IMR-90 (cell line): Measurements from ENCODE around the gene FBXL14. TPM values are rescaled to one million over a fixed set of nuclear protein-coding genes. Genes with fewer than 3 reads are reported as not detected.

Experiments
- ATAC-seq: fragments of 200-7000 bp; cut with Tn5 transposase; 2 replicates; pipeline ENCODE4 v1.9.1; 2020; ENCODE audit warnings: low read depth, mild to moderate bottlenecking, moderate library complexity
- BruUV-seq: library from RNA; stranded (reverse); fragments of 400-500 nt; replicated peaks from 2 replicates; lab custom pipeline; 2021; lab: Mats Ljungman, UMichigan
- CTCF ChIA-PET: fragments of 300-600 bp; formaldehyde crosslinking; extraction: SDS; loops from one replicate; lab custom pipeline; 2021; ENCODE audit warnings: antibody characterized with exemption; lab: Yijun Ruan, JAX
- POLR2A ChIA-PET: fragments of 300-600 bp; sonication (Branson Sonifier 250); formaldehyde crosslinking; loops from one replicate; lab custom pipeline; 2022; ENCODE audit warnings: antibody characterized with exemption; ENCODE audit not compliant: unreplicated experiment; lab: Charles Lee
- DNase-seq: peaks from one replicate; pipeline ENCODE4 v3.0.0; 2013
- H2AFZ ChIP-seq: replicated peaks from 2 replicates; pipeline ENCODE3; 2013; ENCODE audit warnings: low read length, mild to moderate bottlenecking; ENCODE audit not compliant: poor library complexity
- H2AK5ac ChIP-seq: 2 replicates; pipeline ENCODE4 v1.6.1; 2013; ENCODE audit warnings: low read depth, low read length, inconsistent platforms
- H2AK9ac ChIP-seq: replicated peaks from 2 replicates; pipeline ENCODE3; 2013; ENCODE audit warnings: mild to moderate bottlenecking, low read depth, low read length, moderate library complexity; ENCODE audit not compliant: poor library complexity
- H2BK120ac ChIP-seq: 2 replicates; pipeline ENCODE4 v1.6.1; 2013; ENCODE audit warnings: low read depth, low read length, inconsistent platforms
- H2BK15ac ChIP-seq: 3 replicates; pipeline ENCODE4 v1.6.1; 2013; ENCODE audit warnings: low read depth, low read length, inconsistent platforms
- H2BK20ac ChIP-seq: 2 replicates; pipeline ENCODE4 v1.6.1; 2013; ENCODE audit warnings: low read depth, mild to moderate bottlenecking, inconsistent platforms, low read length, moderate library complexity
- H2BK5ac ChIP-seq: 2 replicates; pipeline ENCODE4 v1.6.1; 2013; ENCODE audit warnings: mild to moderate bottlenecking, low read depth, low read length, inconsistent platforms; ENCODE audit not compliant: poor library complexity, severe bottlenecking
- H3K14ac ChIP-seq: replicated peaks from 2 replicates; pipeline ENCODE4 v1.6.1; 2013; ENCODE audit warnings: low read depth, low read length, inconsistent platforms
- H3K18ac ChIP-seq: 2 replicates; pipeline ENCODE4 v1.6.1; 2013; ENCODE audit warnings: low read depth, low read length, control low read depth
- H3K23ac ChIP-seq: 2 replicates; pipeline ENCODE4 v1.6.1; 2013; ENCODE audit warnings: low read depth, low read length, inconsistent platforms
- H3K27ac ChIP-seq: 2 replicates; pipeline ENCODE4 v1.5.1; 2013; ENCODE audit warnings: mild to moderate bottlenecking, control low read depth, low read length; ENCODE audit not compliant: insufficient read depth
- H3K27me3 ChIP-seq: 2 replicates; pipeline ENCODE4 v1.6.1; 2013; ENCODE audit warnings: low read length; ENCODE audit not compliant: control insufficient read depth, insufficient read depth
- H3K36me3 ChIP-seq: 2 replicates; pipeline ENCODE4 v1.6.1; 2013; ENCODE audit warnings: low read length, mixed read lengths; ENCODE audit not compliant: control insufficient read depth, insufficient read depth
- H3K4ac ChIP-seq: 2 replicates; pipeline ENCODE4 v1.6.1; 2013; ENCODE audit warnings: low read depth, low read length, inconsistent platforms
- H3K4me1 ChIP-seq: 2 replicates; pipeline ENCODE4 v1.6.1; 2013; ENCODE audit warnings: low read length, mixed read lengths; ENCODE audit not compliant: control insufficient read depth, insufficient read depth
- H3K4me2 ChIP-seq: 2 replicates; pipeline ENCODE4 v1.6.1; 2013; ENCODE audit warnings: low read depth, mild to moderate bottlenecking, control low read depth, low read length, moderate library complexity
- H3K4me3 ChIP-seq: 2 replicates; pipeline ENCODE4 v1.5.1; 2013; ENCODE audit warnings: low read depth, mild to moderate bottlenecking, control low read depth, low read length, moderate library complexity; ENCODE audit not compliant: insufficient read depth
- H3K56ac ChIP-seq: 2 replicates; pipeline ENCODE4 v1.6.1; 2013; ENCODE audit warnings: low read length, inconsistent platforms; ENCODE audit not compliant: insufficient read depth; ENCODE audit errors: extremely low read depth
- H3K79me1 ChIP-seq, 2 experiments: 2 replicates each; pipeline ENCODE4 v1.6.1; 2013; ENCODE audit warnings: low read length in 2 of 2, inconsistent platforms in 1 of 2, low read depth in 1 of 2
- H3K9ac ChIP-seq: 2 replicates; pipeline ENCODE4 v1.6.1; 2013; ENCODE audit warnings: low read depth, low read length, control low read depth
- H3K9me1 ChIP-seq: 2 replicates; pipeline ENCODE4 v1.6.1; 2013; ENCODE audit warnings: low read length, inconsistent platforms; ENCODE audit not compliant: insufficient read depth
- H3K9me3 ChIP-seq: 2 replicates; pipeline ENCODE4 v1.6.1; 2013; ENCODE audit warnings: low read length; ENCODE audit not compliant: control insufficient read depth, insufficient read depth
- H4K20me1 ChIP-seq: 2 replicates; pipeline ENCODE4 v1.6.1; 2013; ENCODE audit warnings: low read length, inconsistent platforms; ENCODE audit not compliant: insufficient read depth
- H4K5ac ChIP-seq: 2 replicates; pipeline ENCODE4 v1.6.1; 2013; ENCODE audit warnings: mild to moderate bottlenecking, low read depth, low read length, control low read depth
- H4K8ac ChIP-seq, 2 experiments: 2 replicates each; pipeline ENCODE4 v1.6.1; 2013; ENCODE audit warnings: low read depth in 2 of 2, low read length in 2 of 2, control low read depth in 1 of 2, inconsistent platforms in 1 of 2
- H4K91ac ChIP-seq: 2 replicates; pipeline ENCODE4 v1.6.1; 2013; ENCODE audit warnings: low read depth, low read length, inconsistent platforms; ENCODE audit not compliant: insufficient read depth
- CHD1 ChIP-seq: IDR thresholded peaks from 2 replicates; pipeline ENCODE4 v1.6.1; 2012; ENCODE audit warnings: low read depth, low read length, improper control_type of control experiment
- FOS ChIP-seq: fragments of 150-350 bp; IDR thresholded peaks from 2 replicates; pipeline ENCODE4 v1.6.1; 2016; ENCODE audit warnings: low read depth, low read length
- MAFK ChIP-seq: IDR thresholded peaks from 2 replicates; pipeline ENCODE4 v1.6.1; 2012; ENCODE audit warnings: low read depth, low read length, improper control_type of control experiment
- MAZ ChIP-seq: IDR thresholded peaks from 2 replicates; pipeline ENCODE4 v1.6.1; 2012; ENCODE audit warnings: low read depth, mild to moderate bottlenecking, low read length, improper control_type of control experiment, moderate library complexity, borderline replicate concordance
- NFE2L2 ChIP-seq: fragments of 150-350 bp; IDR thresholded peaks from 2 replicates; pipeline ENCODE4 v1.6.1; 2016; ENCODE audit warnings: low read depth, mild to moderate bottlenecking, low read length
- POLR2A ChIP-seq: IDR thresholded peaks from 2 replicates; pipeline ENCODE4 v1.6.1; 2012; ENCODE audit warnings: mild to moderate bottlenecking, low read depth, low read length
- RAD21 ChIP-seq: IDR thresholded peaks from 2 replicates; pipeline ENCODE4 v1.6.1; 2012; ENCODE audit warnings: low read length, improper control_type of control experiment
- SMC3 ChIP-seq: fragments of 150-350 bp; IDR thresholded peaks from 2 replicates; pipeline ENCODE4 v1.6.1; 2016; ENCODE audit warnings: low read depth, mild to moderate bottlenecking, antibody characterized with exemption, low read length, moderate library complexity
- WGBS, 2 experiments: methylation state at CpG; one replicate each; pipeline versions ENCODE4 v1.1.5 to v1.1.7; 2013; ENCODE audit warnings: missing lambda C conversion rate in 2 of 2; ENCODE audit not compliant: insufficient read length in 1 of 2; ENCODE audit errors: extremely low coverage in 2 of 2; 5-methylcytosine and 5-hydroxymethylcytosine counted together
- dilution Hi-C: fragments of 300-500 bp; cut with HindIII; formaldehyde crosslinking; loops from one replicate; pipeline ENCODE4 v1.14.3; 2018; ENCODE audit warnings: low sequenced_read_pairs; ENCODE audit not compliant: unreplicated experiment
- in situ Hi-C: fragments of 300-500 bp; cut with MboI; formaldehyde crosslinking; loops from 3 replicates; pipeline ENCODE4 v1.14.3; 2019; ENCODE audit warnings: low sequenced_read_pairs, inconsistent platforms, mixed read lengths
- intact Hi-C: fragments of 100-400 bp; cut with micrococcal nuclease; formaldehyde crosslinking; loops from 2 replicates; pipeline ENCODE4 v1.10.0; 2022
- polyA plus RNA-seq, 3 experiments: library from polyadenylated mRNA; depleted of rRNA; stranded (reverse); fragments of >200 nt; gene quantifications; 2 replicates each; pipeline ENCODE4 v1.2.3, GENCODE V29; 2012; ENCODE audit warnings: low replicate concordance in 1 of 3
- total RNA-seq: library from RNA; depleted of rRNA; stranded (reverse); fragments of >200 nt; gene quantifications from 2 replicates; pipeline ENCODE4 v1.2.3, GENCODE V29; 2012
- TF ChIP-seq, protein P1 (sequence below): fragments of 150-350 bp; IDR thresholded peaks from 2 replicates; pipeline ENCODE4 v1.6.1; 2016; ENCODE audit warnings: low read depth, mild to moderate bottlenecking, low read length, moderate library complexity, borderline replicate concordance
- TF ChIP-seq, protein P2 (sequence below): conservative IDR thresholded peaks from 2 replicates; pipeline ENCODE4 v1.5.1; 2012; ENCODE audit warnings: mild to moderate bottlenecking, low read depth, low read length, improper control_type of control experiment

The FBXL14 gene
- total and polyA plus RNA-seq, 2 of the 4 experiments (the other 2 are of a cell fraction) = 4.7 to 7.3 TPM

DNA sequence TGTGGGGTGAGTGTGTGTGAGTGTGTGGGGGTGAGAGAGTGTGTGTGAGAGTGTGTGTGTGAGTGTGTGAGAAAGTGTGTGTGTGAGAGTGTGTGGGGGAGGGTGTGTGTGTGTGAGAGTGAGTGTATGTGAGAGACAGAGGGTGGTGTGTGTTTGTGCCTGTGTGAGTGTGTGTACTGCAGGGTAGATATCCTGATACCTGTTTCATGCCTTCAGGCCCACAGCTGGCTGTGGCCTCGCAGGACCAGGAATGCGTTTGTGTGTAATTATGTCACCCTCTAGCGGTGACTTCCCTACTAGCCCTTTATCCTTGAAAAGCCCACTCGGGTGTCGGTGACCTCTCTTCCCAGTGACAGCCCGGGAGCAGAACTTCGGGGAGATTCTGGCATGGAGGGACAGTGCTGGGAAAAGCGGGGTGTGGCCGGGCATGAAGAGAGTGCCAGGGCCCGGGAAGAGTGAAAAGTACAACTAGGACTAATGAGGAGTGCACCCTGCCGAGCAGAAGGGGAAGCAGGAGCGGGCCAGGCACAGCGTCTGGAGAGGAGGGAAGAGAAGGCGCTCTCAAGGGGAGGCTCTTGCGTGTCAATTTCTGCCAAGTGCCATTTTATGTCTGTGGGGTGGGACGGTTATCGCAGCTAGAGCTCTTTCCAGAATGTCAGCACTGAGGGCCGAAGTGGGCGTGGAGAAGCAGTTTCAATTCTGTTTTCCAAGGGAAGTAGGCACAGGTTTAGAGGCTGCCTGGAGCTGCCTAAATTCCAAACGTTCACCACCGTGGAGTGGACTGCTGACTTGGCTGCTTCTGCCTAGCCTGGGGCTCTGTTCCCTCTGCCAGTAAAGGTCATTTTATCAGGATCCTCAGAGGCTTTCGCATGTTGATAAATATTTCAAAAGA lies 11.0 kb upstream of the FBXL14 start:
- Histone ChIP-seq H3K36me3 (no peaks in the 10 kb centered on the region), H3K4me1 (peaks cover 4% of the 10 kb centered on the region), H4K8ac (peak overlapping the region in 1 of 2 experiments; percentile 73; a peak in 2 of 4 replicates), H3K27ac (peak overlapping the region; percentile 47), H2BK120ac (peak overlapping the region; percentile 70), H3K79me1 (peaks cover 16 to 90% of the 10 kb centered on the region in 2 experiments), H3K4ac (peak overlapping the region; percentile 62), H4K5ac (0 out of 2 replicates have a peak overlapping the region, but pooled peaks have one; percentile 38), H3K4me3 (peak overlapping the region; percentile 34), H2BK5ac (peak overlapping the region; percentile 68), H3K18ac (peak overlapping the region; percentile 14), H2AK5ac (peak overlapping the region; percentile 98; the same call in 1 of the 2 replicates), H3K23ac (peak overlapping the region; percentile 75), H2BK15ac (peak overlapping the region; percentile 3; the same call in 1 of the 3 replicates), H4K20me1 (peaks cover 36% of the 10 kb centered on the region), H3K4me2 (peak overlapping the region; percentile 73), H2BK20ac (peak overlapping the region; percentile 46), H2AFZ (peak overlapping the region; percentile 72), H2AK9ac (peak overlapping the region; percentile 25), H3K9ac (peak overlapping the region; percentile 29), H3K9me1 (peaks cover 10% of the 10 kb centered on the region), H4K91ac (peak overlapping the region; percentile 23), H3K9me3 (no peaks in the 10 kb centered on the region), H3K56ac (no peak overlapping the region), H3K14ac (peak overlapping the region; percentile 67), H3K27me3 (no peaks in the 10 kb centered on the region)
- dilution Hi-C loops = no loop called here
- BruUV-seq = no TSS peak
- in situ Hi-C loops = no loop called here
- CTCF ChIA-PET = interaction anchor here (0.5 to 1.8 kb wide), 5 partner anchors 18 to 877 kb away, joined by 3 to 4 read pairs (median 4); no protein-coding TSS in a partner anchor
- DNase-seq = peak; percentile 86
- POLR2A ChIA-PET = no interaction called here
- intact Hi-C loops = no loop called here
- peak; percentile 81 for ATAC-seq
- WGBS, 2 experiments = 0% methylated on average over 10 of the region's 22 CpGs; no CpG with 5 or more reads in 1 of the 2 experiments
- TF ChIP-seq NFE2L2 (no peak), MAFK (peak; percentile 25; the same call in 1 of the 2 replicates), POLR2A (no peak), MAZ (peak; percentile 12; the same call in 1 of the 2 replicates), FOS (no peak), CHD1 (no peak), SMC3 (peak; percentile 50), RAD21 (peak; percentile 84)
- TF ChIP-seq, protein P1, sequence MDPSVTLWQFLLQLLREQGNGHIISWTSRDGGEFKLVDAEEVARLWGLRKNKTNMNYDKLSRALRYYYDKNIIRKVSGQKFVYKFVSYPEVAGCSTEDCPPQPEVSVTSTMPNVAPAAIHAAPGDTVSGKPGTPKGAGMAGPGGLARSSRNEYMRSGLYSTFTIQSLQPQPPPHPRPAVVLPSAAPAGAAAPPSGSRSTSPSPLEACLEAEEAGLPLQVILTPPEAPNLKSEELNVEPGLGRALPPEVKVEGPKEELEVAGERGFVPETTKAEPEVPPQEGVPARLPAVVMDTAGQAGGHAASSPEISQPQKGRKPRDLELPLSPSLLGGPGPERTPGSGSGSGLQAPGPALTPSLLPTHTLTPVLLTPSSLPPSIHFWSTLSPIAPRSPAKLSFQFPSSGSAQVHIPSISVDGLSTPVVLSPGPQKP = no peak
- TF ChIP-seq, protein P2, sequence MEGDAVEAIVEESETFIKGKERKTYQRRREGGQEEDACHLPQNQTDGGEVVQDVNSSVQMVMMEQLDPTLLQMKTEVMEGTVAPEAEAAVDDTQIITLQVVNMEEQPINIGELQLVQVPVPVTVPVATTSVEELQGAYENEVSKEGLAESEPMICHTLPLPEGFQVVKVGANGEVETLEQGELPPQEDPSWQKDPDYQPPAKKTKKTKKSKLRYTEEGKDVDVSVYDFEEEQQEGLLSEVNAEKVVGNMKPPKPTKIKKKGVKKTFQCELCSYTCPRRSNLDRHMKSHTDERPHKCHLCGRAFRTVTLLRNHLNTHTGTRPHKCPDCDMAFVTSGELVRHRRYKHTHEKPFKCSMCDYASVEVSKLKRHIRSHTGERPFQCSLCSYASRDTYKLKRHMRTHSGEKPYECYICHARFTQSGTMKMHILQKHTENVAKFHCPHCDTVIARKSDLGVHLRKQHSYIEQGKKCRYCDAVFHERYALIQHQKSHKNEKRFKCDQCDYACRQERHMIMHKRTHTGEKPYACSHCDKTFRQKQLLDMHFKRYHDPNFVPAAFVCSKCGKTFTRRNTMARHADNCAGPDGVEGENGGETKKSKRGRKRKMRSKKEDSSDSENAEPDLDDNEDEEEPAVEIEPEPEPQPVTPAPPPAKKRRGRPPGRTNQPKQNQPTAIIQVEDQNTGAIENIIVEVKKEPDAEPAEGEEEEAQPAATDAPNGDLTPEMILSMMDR = peak; percentile 77
